SK-N-SH treated with all-trans-retinoic acid at 6 μM for 48 hours (cell line): ENCODE data around the gene SRD5A2.

ENCODE experiments used
- BACH2 ChIP-seq: fragments of 250-450 bp; sonication (Bioruptor Pico); IDR thresholded peaks from 2 replicates; pipeline ENCODE4 v1.9.0; 2021; ENCODE audit warnings: mild to moderate bottlenecking, borderline replicate concordance
- OSR1 ChIP-seq: fragments of 250-450 bp; sonication (Bioruptor Pico); IDR thresholded peaks from 2 replicates; pipeline ENCODE4 v1.8.0; 2022; ENCODE audit warnings: moderate library complexity, mild to moderate bottlenecking, inconsistent platforms
- PPARA ChIP-seq: fragments of 250-450 bp; sonication (Bioruptor Pico); IDR thresholded peaks from 2 replicates; pipeline ENCODE4 v1.5.0; 2020; ENCODE audit warnings: mild to moderate bottlenecking, borderline replicate concordance
- RARB ChIP-seq: fragments of 250-450 bp; sonication (Bioruptor Pico); IDR thresholded peaks from 2 replicates; pipeline ENCODE4 v1.8.0; 2021; ENCODE audit warnings: mild to moderate bottlenecking, moderate library complexity
- TOX ChIP-seq: fragments of 250-450 bp; sonication (Bioruptor Pico); IDR thresholded peaks from 2 replicates; pipeline ENCODE4 v1.8.0; 2021; ENCODE audit warnings: mild to moderate bottlenecking, moderate library complexity, borderline replicate concordance
- ZFP3 ChIP-seq: fragments of 250-450 bp; sonication (Bioruptor Pico); IDR thresholded peaks from 2 replicates; pipeline ENCODE4 v1.5.0; 2020; ENCODE audit warnings: mild to moderate bottlenecking, moderate library complexity
- ZFP30 ChIP-seq: fragments of 450-650 bp; formaldehyde crosslinking; IDR thresholded peaks from 2 replicates; pipeline ENCODE4 v1.5.0; 2022; ENCODE audit warnings: mild to moderate bottlenecking, moderate library complexity
- TF ChIP-seq, protein P1 (sequence below): fragments of 250-450 bp; sonication (Bioruptor Pico); IDR thresholded peaks from 2 replicates; pipeline ENCODE4 v1.5.1; 2020; ENCODE audit warnings: low read depth, mild to moderate bottlenecking, moderate library complexity

DNA sequence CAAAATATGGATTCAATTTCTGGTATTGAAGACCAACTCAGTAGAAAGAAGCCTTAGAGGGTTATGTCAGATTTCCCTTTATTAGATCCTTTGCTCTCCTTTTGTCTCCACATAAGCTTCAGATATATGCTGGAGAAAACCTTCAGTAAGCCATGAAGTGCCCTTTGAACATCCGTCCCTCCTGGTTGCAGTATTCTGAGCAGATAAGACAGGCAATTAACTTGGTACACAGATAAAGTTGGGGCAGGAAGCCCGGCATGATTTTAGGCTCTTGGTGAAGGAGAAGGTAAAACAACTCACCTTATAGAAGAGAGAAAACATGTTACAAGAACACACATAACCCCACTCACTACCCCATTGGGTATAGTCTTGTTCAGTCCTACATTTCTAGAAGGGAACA lies 76.4 kb downstream of the SRD5A2 start:
- TF ChIP-seq OSR1, result no peak
- no peak for TF ChIP-seq PPARA (CRISPR knock-in tag)
- no peak for TF ChIP-seq BACH2 (CRISPR knock-in tag)
- no peak for TF ChIP-seq ZFP30 (CRISPR knock-in tag)
- TF ChIP-seq RARB (CRISPR knock-in tag), result no peak
- TF ChIP-seq ZFP3 (CRISPR knock-in tag), result no peak
- TF ChIP-seq, protein P1, sequence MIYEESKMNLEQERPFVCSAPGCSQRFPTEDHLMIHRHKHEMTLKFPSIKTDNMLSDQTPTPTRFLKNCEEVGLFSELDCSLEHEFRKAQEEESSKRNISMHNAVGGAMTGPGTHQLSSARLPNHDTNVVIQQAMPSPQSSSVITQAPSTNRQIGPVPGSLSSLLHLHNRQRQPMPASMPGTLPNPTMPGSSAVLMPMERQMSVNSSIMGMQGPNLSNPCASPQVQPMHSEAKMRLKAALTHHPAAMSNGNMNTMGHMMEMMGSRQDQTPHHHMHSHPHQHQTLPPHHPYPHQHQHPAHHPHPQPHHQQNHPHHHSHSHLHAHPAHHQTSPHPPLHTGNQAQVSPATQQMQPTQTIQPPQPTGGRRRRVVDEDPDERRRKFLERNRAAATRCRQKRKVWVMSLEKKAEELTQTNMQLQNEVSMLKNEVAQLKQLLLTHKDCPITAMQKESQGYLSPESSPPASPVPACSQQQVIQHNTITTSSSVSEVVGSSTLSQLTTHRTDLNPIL (CRISPR knock-in tag), result no peak
- no peak for TF ChIP-seq TOX (CRISPR knock-in tag)
